Measurements from ENCODE around the gene RWDD4. TPM values are rescaled to one million over a fixed set of nuclear protein-coding genes. Genes with fewer than 3 reads are reported as not detected.

RWDD4 gene
- total RNA-seq, 2 donors from 2014 or later = 24.4 to 27.6 TPM

- H3K4me3 ChIP-seq = no peak overlapping the region
- no peak for TF ChIP-seq POLR2AphosphoS5 (IDR thresholded peaks at IDR 0.05)
- TF ChIP-seq POLR2A (IDR thresholded peaks at IDR 0.05) = no peak
- no peak for TF ChIP-seq CTCF (IDR thresholded peaks at IDR 0.05)
- intact Hi-C loops (cut with DNase I) = no loop called here
- no peak for DNase-seq (ENCODE audit: low spot score)
- H3K4me1 ChIP-seq (replicated peaks) = no peaks in the 10 kb centered on the region
- H3K9me3 ChIP-seq = no peaks in the 10 kb centered on the region
- no peaks in the 10 kb centered on the region for H3K27me3 ChIP-seq (replicated peaks; ENCODE audit: insufficient read depth)
- 87% methylated on average over 3 of the region's 3 CpGs for WGBS
- H3K27ac ChIP-seq = no peak overlapping the region
- H3K36me3 ChIP-seq = no peaks in the 10 kb centered on the region
Observed at GRCh38 chr4:183594823-183595222, 64.2 kb downstream of the RWDD4 start.

- Histone ChIP-seq H3K9me3 (no peaks in the 10 kb centered on the region), H3K36me3 (no peaks in the 10 kb centered on the region), H3K27me3 (replicated peaks; ENCODE audit: insufficient read depth) (no peaks in the 10 kb centered on the region), H3K4me3 (no peak overlapping the region), H3K27ac (no peak overlapping the region), H3K4me1 (replicated peaks) (no peaks in the 10 kb centered on the region)
- intact Hi-C loops (cut with DNase I) = no loop called here
- 92% methylated on average over 4 of the region's 4 CpGs for WGBS
- TF ChIP-seq CTCF (IDR thresholded peaks at IDR 0.05) (no peak), POLR2A (IDR thresholded peaks at IDR 0.05) (no peak), POLR2AphosphoS5 (IDR thresholded peaks at IDR 0.05) (no peak)
- no peak for DNase-seq (ENCODE audit: low spot score)
Observed at GRCh38 chr4:183591301-183591700, 67.7 kb downstream of the RWDD4 start.

Small RNA genes lying within 50 kb of the gene (small RNA-seq; reads per million reads assigned to genes)
- gene RNU6-1053P (0 reads per million in 2 donors), gene RNU6-335P (0 reads per million in 2 donors), gene RNU6-479P (0 reads per million in 2 donors)

Other genes with a start within 250 kb of the RWDD4 start
- gene CDKN2AIP, start 214.5 kb downstream of the RWDD4 start, total RNA-seq = 10 to 100 TPM; 22.5 to 27.5 TPM
- 10 to 100 TPM; 23.1 to 34.6 TPM for gene ING2, start 154.1 kb downstream of the RWDD4 start, total RNA-seq
- 10 to 100 TPM; 27.6 to 34.5 TPM for gene TRAPPC11, start 108 bp upstream of the RWDD4 start, total RNA-seq
- 10 to 100 TPM; 12.9 to 14.9 TPM for gene STOX2, start 246.1 kb upstream of the RWDD4 start, total RNA-seq

Data from prostate gland (tissue), 2 donors.